Prostate gland (tissue), 2 donors: ENCODE data around the gene CHRND.

Experiments
- CTCF ChIP-seq, 4 experiments: fragments of 200-600 bp in 2 of 4; fragments of 450-650 bp in 2 of 4; sonication (generic) in 2 of 4; IDR thresholded peaks; 1 replicate in 3 of 4; 2 replicates in 1 of 4; pipeline ENCODE4 v1.5.1; 2016 to 2019; ENCODE audit warnings: antibody characterized with exemption in 4 of 4, mild to moderate bottlenecking in 2 of 4, moderate library complexity in 2 of 4
- POLR2A ChIP-seq: fragments of 450-650 bp; IDR thresholded peaks from one replicate; pipeline ENCODE4 v1.6.1; 2016; ENCODE audit warnings: antibody characterized with exemption, mild to moderate bottlenecking
- POLR2AphosphoS5 ChIP-seq: sonication (generic); formaldehyde crosslinking; IDR thresholded peaks from one replicate; pipeline ENCODE4 v1.6.1; 2017; ENCODE audit warnings: antibody characterized with exemption

DNA sequence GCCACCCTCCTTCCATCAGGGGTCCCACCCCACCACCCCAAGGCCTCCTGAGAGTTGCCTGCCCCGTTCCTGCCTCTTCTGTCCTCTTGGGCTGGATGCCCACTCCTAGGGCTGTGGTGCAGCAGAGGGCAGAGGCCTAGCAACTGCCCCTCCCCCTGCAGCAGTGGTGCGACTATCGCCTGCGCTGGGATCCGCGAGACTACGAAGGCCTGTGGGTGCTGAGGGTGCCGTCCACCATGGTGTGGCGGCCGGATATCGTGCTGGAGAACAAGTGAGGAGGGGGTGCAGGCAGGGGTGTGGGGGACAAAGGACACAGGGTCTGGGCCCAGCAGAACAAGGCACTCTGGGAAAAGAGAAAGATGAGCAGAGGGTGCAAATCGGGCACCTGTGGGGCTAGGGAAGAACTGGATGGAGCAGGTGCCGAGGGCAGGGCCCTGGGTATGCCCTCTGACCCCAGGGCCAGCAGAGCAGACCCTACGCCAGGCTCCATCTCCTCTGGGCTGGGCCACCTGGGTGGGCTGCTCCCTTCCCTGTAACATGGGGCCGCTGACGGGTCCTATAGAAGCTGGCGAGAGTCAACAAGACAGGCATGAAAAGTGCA, 14.6 kb downstream of the CHRND start:
- no peak for TF ChIP-seq POLR2A
- TF ChIP-seq CTCF (IDR thresholded peaks at IDR 0.05) = no peak
- no peak for TF ChIP-seq POLR2AphosphoS5
